OCI-LY1 (cell line): Measurements from ENCODE around the gene ASRGL1.

Experiments used
- EZH2 ChIP-seq: fragments of 200-600 bp; sonication (generic), shearing (Covaris generic); IDR thresholded peaks from 2 replicates; pipeline ENCODE4 v1.8.0; 2017; ENCODE audit warnings: borderline replicate concordance, mixed run types, mild to moderate bottlenecking, antibody characterized with exemption, low read length, moderate library complexity, mixed read lengths
- TF ChIP-seq, protein P1 (sequence below): fragments of 200-600 bp; sonication (generic), shearing (Covaris generic); IDR thresholded peaks from 2 replicates; pipeline ENCODE4 v1.5.1; 2017; ENCODE audit warnings: mild to moderate bottlenecking, antibody characterized with exemption, low read length, moderate library complexity, mixed read lengths

GRCh38 chr11:62360685-62361084 is 23.4 kb downstream of the ASRGL1 start:
- TF ChIP-seq, protein P1, sequence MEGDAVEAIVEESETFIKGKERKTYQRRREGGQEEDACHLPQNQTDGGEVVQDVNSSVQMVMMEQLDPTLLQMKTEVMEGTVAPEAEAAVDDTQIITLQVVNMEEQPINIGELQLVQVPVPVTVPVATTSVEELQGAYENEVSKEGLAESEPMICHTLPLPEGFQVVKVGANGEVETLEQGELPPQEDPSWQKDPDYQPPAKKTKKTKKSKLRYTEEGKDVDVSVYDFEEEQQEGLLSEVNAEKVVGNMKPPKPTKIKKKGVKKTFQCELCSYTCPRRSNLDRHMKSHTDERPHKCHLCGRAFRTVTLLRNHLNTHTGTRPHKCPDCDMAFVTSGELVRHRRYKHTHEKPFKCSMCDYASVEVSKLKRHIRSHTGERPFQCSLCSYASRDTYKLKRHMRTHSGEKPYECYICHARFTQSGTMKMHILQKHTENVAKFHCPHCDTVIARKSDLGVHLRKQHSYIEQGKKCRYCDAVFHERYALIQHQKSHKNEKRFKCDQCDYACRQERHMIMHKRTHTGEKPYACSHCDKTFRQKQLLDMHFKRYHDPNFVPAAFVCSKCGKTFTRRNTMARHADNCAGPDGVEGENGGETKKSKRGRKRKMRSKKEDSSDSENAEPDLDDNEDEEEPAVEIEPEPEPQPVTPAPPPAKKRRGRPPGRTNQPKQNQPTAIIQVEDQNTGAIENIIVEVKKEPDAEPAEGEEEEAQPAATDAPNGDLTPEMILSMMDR, result no peak
- no peak for TF ChIP-seq EZH2
